Stimulated activated CD4-positive, alpha-beta T cell treated with anti-CD3 and anti-CD28 coated beads, Interleukin-15, amount 100 ng/mL, for 24 hours (primary cell): ENCODE results near the gene RPS27A.
A peak's percentile ranks its signal among the peaks of the same experiment; 100 is the strongest.
"Not testable (repeated sequence)": the region's sequence is repeated elsewhere in the genome, so short reads cannot be mapped to it uniquely, and the experiment has no call there.

Source experiments
- DNase-seq: peaks from one replicate; pipeline ENCODE4 v3.0.0-alpha.2; 2020

The RPS27A gene

DNA sequence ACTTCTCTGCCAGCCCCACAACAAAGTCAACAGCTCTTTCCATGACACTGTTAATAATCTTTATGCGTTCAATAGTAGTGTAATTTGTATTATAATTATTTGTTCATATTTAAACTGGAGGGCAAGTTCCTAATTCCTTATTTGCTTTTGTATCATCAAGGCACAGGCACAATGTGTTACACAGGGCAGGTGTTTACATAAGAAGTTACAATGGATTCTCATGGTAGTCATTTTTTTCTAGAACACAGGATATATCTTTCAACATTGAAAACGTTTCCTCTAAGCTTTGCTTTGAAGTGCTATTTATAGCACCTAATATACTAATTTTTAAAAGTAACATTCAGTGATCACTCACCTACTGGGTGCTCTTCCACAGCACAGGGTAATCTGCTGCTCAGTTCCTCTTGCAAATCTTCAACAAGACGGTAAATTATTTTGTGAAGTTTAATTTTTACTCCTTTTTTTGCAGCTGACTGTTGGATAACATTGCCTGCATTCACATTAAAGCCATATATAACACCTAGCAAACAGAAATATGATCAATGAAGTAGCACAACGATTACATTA, 7.3 kb downstream of the RPS27A start:
- no peak for DNase-seq

DNA sequence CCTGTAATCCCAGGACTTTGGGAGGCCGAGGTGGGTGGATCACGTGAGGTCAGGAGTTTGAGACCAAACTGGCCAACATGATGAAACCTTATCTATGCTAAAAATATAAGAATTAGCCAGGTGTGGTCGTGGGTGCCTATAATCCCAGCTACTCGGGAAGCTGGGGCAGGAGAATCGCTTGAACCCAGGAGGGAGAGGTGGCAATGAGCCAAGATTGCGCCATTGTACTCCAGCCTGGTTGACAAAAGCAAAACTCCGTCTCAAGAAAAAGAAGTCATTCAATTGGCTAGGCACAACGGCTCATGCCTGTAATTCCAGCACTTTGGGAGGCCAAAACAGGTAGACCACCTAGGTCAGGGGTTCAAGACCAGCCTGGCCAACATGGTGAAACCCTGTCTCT, 9.1 kb downstream of the RPS27A start:
- DNase-seq = not testable (repeated sequence)

GRCh38 chr2:55242617-55243016, 10.1 kb downstream of the RPS27A start:
- DNase-seq = no peak

GRCh38 chr2:55245411-55245810, 12.9 kb downstream of the RPS27A start:
- no peak for DNase-seq

GRCh38 chr2:55247025-55247424, 14.5 kb downstream of the RPS27A start:
- DNase-seq = no peak

DNA sequence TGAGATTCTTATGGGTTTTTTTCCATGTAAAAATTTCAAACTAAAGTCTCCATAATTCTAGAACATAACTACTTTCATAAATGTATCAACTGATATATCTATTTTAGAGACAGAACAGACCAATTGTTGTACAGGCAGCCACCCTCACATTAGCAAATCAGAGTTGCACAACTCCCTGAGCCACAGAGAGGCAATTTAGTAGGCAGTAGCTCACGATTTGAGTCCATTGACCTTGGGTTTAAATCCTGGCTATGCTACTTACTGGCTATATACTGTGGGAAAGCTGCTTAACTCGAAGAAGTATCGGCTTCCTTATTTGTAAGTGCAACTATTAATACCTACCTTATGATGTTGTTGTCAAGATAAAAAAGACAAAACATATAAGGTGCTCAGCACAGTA, 20.3 kb downstream of the RPS27A start:
- no peak for DNase-seq

DNA sequence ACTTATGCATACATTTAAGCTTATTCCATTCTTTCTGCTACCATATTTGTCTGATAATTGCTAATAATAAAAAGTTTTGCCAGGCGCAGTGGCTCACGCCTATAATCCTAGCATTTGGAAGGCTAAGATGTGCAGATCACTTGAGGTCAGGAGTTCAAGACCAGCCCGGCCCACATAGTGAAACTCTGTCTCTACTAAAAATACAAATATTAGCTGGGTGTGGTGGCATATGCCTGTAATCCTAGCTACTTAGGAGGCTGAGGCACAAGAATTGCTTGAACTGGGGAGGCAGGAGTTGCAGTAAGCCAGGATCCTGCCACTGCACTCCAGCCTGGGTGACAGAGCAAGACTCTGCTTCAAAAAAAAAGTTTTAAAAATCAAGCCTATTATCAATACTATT, 27.1 kb downstream of the RPS27A start:
- DNase-seq = not testable (repeated sequence)

DNA sequence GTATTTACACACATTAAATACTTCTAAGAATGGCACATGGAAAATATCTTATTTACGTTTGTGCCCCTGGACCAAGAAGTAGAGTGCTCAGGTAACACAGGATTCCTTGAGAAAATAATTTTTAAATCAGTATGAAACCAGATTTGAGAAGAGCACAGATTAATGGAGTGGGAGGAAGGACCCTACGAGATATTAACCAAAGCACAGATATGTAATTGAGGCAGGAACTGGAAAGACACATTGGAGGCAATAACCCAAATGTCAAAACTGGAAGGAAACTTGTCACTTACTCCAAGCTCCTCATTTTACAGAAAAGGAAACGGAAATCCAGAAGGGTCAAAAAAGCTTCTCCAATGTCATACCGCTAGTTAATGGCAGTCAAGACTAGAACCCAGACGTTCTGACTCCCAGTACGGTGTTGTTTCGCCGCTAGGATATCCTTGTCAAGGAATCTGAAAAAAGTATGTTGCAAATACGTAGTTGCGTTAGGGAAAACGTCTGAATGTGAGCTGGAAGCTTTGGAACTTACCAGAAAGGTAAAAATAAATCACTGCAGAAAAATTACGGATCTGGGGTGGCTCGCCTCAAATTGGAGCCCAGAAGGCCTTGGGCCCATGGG, 35.9 kb downstream of the RPS27A start:
- no peak for DNase-seq

- peak; percentile 95 for DNase-seq
Observed at GRCh38 chr2:55268907-55269644, 36.6 kb downstream of the RPS27A start, which contains the start of gene MTIF2. MTIF2 (minus strand) TSS chr2:55269231; CDS start chr2:55263858, 5,373 bp downstream.

DNA sequence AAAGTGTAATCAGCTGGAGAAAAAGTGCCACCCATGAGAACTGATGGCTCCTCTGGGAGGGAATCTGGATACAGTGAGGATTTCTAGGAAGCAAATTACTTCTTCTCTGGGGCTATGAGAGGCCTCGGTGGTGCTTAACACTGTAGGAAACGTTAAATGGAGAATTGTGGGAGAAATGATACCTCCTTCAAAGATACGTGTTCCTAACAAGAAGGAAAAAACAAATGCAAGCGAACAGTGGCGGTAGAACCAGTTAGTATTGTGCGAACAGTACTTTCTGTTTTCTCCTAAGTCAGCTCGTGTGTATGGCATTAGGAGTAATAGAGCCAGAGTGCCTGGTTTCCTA, 37.1 kb downstream of the RPS27A start:
- no peak for DNase-seq

GRCh38 chr2:55274346-55274745, 41.9 kb downstream of the RPS27A start:
- not testable (repeated sequence) for DNase-seq

DNA sequence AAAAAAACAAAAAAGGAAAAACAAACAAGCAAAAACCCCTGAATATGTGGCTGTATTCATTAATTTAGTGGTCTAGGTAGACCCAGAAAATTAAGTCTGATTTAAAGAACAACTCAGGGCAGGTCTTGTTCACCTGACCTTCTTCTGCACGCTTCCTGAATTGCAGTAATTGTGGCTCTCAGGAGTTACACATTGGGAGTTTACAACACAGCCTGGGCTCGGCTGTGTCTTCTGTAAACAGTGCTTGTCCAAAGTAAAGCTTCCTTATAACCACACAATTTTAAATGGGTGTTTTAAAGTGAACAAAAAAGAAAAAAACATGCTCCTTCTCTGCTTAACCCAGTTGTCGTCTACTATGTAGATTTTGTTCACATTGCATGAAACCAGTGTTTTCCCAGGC, 44.8 kb downstream of the RPS27A start:
- no peak for DNase-seq

DNA sequence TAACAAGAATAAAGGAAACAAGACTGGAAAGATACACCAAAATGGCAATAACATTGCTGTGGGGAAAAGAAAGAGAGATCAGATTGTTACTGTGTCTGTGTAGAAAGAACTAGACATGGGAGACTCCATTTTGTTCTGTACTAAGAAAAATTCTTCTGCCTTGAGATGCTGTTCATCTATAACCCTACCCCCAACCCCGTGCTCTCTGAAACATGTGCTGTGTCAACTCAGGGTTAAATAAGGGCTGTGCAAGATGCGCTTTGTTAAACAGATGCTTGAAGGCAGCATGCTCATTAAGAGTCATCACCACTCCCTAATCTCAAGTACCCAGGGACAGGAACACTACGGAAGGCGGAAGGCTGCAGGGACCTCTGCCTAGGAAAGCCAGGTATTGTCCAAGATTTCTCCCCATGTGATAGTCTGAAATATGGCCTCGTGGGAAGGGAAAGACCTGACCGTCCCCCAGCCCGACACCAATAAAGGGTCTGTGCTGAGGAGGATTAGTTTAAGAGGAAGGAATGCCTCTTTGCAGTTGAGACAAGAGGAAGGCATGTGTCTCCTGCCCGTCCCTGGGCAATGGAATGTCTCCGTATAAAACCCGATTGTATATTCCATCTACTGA, 46.8 kb downstream of the RPS27A start:
- not testable (repeated sequence) for DNase-seq

DNA sequence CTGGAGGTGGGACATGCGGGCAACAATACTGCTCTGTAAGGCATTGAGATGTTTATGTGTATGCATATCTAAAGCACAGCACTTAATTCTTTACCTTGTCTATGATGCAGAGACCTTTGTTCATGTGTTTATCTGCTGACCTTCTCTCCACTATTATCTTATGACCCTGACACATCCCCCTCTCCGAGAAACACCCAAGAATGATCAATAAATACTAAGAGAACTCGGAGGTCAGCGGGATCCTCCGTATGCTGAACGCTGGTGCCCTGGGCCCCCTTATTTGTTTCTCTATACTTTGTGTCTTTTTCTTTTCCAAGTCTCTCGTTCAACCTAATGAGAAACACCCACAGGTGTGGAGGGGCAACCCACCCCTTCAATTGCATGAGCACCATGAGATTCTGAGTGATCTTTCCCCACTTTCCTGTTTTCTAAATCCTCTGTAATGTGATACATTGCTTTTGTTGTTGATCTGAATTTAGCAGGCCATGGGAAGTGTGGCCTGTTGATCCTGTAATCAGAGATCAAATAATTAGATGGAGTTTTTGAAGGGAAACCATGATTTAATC, 47.5 kb downstream of the RPS27A start:
- DNase-seq = not testable (repeated sequence)

GRCh38 chr2:55280851-55281546, 48.5 kb downstream of the RPS27A start:
- DNase-seq = not testable (repeated sequence)

- peak; percentile 92 for DNase-seq
Observed at GRCh38 chr2:55282110-55282917, 49.8 kb downstream of the RPS27A start.

DNA sequence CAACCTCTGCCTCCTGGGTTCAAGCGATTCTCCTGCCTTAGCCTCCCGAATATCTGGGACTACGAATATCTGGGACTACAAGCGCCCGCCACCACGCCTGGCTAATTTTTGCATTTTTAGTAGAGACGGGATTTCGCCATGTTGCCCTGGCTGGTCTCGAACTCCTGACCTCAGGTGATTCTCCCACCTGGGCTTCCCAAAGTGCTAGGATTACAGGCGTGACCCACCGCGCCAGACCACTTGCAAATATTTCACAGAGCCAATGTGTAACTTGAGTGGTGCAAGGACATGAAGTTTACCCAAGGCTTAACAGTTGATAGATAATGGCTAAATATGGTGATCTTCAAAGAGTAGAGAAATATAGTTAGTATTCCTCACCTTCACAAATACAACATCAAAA, 50.6 kb downstream of the RPS27A start:
- DNase-seq = no peak
